ENCODE results near the gene LMTK2.

DNA sequence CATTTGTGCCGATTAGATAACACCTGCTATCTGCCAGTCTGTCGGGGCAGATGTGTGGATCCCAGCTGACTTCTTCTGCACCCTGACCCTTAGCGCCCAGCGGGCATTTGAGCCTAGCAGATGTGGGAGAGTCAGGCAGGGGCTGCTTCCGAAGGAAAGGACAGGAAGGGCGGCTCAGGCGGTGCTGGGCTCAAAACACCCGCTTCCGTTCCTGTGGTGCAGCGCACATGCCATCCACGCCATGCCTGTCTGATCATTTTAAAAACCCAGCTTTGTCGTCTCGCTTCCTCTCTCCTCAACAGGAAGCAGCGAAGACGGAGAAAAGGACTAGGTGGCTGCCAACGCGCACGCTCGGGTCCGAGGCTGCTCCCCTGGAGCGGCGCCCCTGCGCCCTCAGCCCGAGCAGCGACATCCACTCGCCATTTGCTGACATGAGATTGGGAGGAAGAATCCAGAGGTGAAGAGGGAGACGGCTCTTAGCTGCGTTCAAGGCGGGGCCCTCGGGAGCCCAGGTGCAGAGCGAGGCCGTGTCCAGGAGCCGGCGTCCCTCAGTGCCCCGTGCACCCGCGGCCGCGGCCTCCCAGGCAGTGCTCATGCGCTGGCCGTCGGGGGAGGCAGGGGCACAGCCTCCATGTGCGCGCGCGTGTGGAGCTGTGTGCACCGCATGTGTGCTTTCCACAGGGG is 98.6 kb downstream of the LMTK2 start:
- TF ChIP-seq, protein P1, sequence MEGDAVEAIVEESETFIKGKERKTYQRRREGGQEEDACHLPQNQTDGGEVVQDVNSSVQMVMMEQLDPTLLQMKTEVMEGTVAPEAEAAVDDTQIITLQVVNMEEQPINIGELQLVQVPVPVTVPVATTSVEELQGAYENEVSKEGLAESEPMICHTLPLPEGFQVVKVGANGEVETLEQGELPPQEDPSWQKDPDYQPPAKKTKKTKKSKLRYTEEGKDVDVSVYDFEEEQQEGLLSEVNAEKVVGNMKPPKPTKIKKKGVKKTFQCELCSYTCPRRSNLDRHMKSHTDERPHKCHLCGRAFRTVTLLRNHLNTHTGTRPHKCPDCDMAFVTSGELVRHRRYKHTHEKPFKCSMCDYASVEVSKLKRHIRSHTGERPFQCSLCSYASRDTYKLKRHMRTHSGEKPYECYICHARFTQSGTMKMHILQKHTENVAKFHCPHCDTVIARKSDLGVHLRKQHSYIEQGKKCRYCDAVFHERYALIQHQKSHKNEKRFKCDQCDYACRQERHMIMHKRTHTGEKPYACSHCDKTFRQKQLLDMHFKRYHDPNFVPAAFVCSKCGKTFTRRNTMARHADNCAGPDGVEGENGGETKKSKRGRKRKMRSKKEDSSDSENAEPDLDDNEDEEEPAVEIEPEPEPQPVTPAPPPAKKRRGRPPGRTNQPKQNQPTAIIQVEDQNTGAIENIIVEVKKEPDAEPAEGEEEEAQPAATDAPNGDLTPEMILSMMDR (IDR thresholded peaks at IDR 0.05) = no peak
- TF ChIP-seq EZH2 (IDR thresholded peaks at IDR 0.05; ENCODE audit: borderline replicate concordance, insufficient read depth, low read depth, low read length, poor library complexity, severe bottlenecking) = no peak

Data from B cell (primary cell).